SKM-1 treated with dmso at 0.1 percent for 144 hours (cell line): ENCODE data around the gene ADAMTS10.
"Not testable (repeated sequence)": the region's sequence is repeated elsewhere in the genome, so short reads cannot be mapped to it uniquely, and the experiment has no call there.

ENCODE experiments used
- DNase-seq: peaks from one replicate; lab custom pipeline; 2025; ENCODE audit not compliant: unreplicated experiment; lab: John Stamatoyannopoulos, UW

ADAMTS10 gene

DNA sequence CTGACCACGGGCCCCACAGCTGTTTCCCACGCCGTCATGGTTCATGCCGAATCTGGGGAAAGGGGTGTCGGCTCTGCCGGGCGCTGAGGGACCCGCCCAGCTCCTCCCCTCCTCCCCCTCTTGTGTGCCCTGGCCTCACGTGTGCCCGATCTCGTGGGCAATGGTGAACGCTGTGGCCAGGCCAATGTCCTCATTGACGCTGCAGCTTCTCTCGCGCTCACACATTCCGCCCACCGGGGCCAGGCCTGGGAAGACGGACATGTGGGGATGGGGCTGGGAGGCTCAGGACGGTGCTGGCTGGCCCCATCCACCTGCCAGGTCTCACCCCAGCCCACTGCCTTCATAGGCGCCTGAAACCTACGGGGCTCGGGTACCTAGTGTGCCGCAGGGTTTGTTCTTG lies 14.3 kb downstream of the ADAMTS10 start:
- no peak for DNase-seq

DNA sequence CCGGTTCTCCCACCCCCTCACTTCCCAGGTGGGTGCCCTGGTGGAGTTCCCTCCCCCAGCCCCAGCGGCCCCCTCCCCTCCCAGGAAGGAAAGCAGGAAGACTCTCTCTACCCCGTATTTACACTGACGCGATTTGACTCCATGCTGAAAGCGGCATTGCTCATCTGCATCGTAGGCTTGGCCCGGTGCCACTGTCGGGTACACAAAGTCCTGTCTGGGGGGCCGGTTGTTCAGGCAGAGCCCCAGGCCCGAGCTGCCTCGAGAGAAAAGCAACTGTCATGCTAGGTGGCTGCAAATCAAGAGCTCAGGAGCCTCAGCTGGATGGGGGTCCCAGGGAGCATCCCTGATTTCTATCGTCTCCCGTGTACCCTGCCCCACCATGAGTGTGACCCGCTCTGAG lies 14.9 kb downstream of the ADAMTS10 start:
- DNase-seq = no peak

GRCh38 chr19:8593931-8594330 lies 16.6 kb downstream of the ADAMTS10 start:
- peak; percentile 29 for DNase-seq

- peak; percentile 12 for DNase-seq
These were observed 18.1 kb downstream of the ADAMTS10 start for GRCh38 chr19:8592231-8593009.

DNA sequence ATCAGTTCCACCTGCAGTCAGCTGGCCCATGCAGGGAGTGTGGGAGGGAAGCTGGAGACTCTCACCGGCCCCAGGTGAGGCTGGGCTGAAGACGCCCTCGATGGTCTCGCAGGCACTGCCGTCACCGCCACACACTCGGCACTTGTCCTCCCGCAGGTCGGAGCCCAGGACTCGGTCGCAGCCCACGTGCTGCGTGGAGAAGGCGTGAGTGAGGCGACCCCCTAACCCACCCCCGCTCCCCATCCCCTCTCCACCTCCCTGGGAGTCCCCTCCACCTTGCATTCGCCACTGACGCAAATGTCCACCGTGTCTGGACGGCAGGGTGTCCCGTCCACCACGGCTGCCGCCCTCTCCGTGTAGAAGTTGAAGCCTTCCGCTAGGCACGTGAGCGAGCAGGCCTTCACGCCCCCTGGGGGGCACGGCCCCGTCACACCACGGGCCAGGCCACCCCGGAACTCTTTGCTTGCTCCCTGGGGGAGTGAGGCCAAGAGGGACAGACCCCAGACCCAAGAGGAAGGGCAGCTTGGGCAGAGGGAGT lies 21.3 kb downstream of the ADAMTS10 start:
- DNase-seq = no peak

GRCh38 chr19:8585894-8586750 lies 24.4 kb downstream of the ADAMTS10 start:
- peak; percentile 48 for DNase-seq

- DNase-seq = no peak
These were observed 25.3 kb downstream of the ADAMTS10 start for GRCh38 chr19:8584965-8585893.

DNA sequence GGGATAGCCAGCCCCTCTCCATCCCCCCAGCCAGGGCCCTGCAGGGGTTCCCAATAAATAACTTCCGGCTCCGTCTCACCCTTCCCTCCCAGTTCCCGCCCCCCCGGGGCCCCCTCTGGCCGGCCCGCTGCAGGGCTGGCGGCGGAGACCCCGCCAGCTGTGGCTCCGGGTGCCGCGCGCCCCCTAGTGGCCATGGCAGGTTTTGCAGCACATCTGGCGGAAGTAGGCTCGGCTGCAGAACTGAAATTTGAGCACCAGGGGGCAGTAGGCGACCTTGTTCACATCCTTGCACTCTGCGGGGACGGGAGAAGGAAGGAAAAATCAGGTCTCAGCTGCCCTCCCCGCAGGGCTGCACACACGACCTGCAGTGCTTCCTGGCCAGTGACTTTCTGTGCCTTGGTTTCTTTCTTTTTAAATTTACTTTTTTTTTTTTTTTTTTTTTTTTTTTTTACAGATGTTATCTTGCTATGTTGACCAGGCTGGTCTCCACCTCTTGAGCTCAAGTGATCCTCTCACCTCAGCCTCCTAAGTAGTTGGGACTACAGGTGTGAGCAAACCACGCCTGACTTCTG lies 29.7 kb downstream of the ADAMTS10 start:
- DNase-seq = peak; percentile 83

GRCh38 chr19:8578642-8579265 lies 31.8 kb downstream of the ADAMTS10 start:
- peak; percentile 53 for DNase-seq

- DNase-seq = no peak
These were observed 32.8 kb downstream of the ADAMTS10 start for GRCh38 chr19:8577741-8578140.

- peak; percentile 79 for DNase-seq
These were observed 33.3 kb downstream of the ADAMTS10 start, which contains the start of gene MYO1F for GRCh38 chr19:8577247-8577646. Gene MYO1F, minus strand, starts transcription at chr19:8577442. Its CDS starts 133 bp downstream, at chr19:8577309.

DNA sequence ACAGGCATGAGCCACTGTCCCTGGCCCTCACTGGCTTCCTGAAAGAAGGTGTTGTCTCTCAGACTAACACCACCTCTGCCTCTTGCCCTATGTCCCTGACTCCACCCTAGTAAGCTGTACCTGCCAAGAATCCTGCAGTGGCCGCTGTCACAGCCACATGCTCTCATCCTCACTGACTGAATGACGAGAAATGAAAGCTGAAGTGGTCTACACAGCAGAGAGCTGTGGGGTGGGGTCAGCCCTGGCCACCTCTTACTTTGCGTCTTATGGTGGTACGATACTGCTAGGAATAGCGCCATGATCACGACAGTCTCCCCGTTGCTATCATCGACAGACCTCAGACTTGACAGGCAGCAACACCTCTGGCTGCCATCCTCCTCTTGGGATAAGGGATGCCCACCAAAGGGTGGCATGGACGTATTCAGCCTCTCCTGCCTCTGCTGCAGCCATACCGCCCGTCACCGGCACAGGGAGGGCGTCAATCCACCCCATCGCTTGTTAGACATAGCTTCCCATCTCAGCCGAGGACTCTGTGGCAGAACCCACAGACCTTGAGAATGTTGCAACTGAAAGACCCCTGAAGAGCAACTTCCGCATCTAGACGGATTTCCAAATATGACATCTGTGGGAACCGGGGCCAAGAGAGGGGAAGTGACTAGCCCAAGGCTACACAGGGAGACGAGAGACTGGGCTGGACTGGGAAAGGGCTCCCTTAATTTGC lies 34.1 kb downstream of the ADAMTS10 start:
- DNase-seq = peak; percentile 80

DNA sequence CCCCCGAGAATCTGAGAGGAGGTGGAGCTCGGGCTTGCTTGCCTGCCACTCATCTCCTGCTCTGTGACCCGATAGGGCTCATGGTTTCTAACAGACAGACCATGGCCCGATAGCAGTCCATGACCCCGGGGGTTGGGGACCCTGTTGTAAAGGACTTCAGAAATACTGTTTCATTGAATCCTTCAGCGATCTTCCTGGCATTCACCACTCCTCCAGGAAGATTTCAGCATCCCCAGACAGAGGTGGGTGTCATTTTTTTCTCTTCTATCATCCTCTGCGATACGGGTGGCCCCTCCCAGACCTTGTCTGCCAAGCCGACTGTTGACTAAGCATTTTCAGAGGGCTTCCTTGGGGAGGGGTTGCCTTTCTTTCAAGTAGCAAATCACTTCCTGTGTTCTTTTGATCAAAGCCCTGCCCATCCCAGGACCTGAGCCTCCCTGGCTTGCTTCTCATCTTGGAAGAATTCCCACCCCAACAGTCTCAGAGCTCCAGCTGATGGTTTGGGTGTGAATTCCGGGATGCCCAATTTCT lies 35.0 kb downstream of the ADAMTS10 start:
- DNase-seq = no peak

GRCh38 chr19:8574619-8574922 lies 35.9 kb downstream of the ADAMTS10 start:
- DNase-seq = not testable (repeated sequence)

DNA sequence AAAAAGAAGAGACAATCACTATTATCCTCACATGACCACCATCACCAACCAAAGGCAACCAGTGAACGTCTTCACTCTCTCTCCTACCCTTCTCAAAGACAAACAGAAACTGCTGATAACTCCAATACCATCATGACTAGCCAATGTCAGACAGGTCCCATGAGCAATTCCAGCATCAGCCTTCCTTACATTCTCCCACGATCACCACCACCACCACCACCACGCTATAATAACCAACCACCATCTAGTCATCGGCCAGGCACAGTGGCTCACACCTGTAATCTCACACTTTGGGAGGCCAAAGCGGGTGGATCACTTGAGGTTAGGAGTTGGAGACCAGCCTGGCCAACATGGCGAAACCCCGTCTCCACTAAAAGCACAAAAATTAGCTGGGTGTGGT lies 37.2 kb downstream of the ADAMTS10 start:
- DNase-seq = no peak

- peak; percentile 92 for DNase-seq
These were observed 39.5 kb downstream of the ADAMTS10 start for GRCh38 chr19:8571006-8571411.

- DNase-seq = peak; percentile 97
These were observed 41.3 kb downstream of the ADAMTS10 start for GRCh38 chr19:8569066-8569771.

- DNase-seq = peak; percentile 81
These were observed 42.9 kb downstream of the ADAMTS10 start for GRCh38 chr19:8567522-8568172.
